HepG2 (cell line): ENCODE data around the gene RNPS1. TPM values are rescaled to one million over a fixed set of nuclear protein-coding genes. Genes with fewer than 3 reads are reported as not detected.
A peak's percentile ranks its signal among the peaks of the same experiment; 100 is the strongest.

ENCODE experiments used
- ARID4A ChIP-seq: sonication (generic); formaldehyde crosslinking; IDR thresholded peaks from 2 replicates; pipeline ENCODE4 v1.5.0; 2020; ENCODE audit warnings: mild to moderate bottlenecking, missing genetic modification reagents, borderline replicate concordance
- CHD4 ChIP-seq: fragments of 200-600 bp; sonication (generic); IDR thresholded peaks from 2 replicates; pipeline ENCODE4 v1.7.0; 2017; ENCODE audit warnings: mild to moderate bottlenecking, low read length, borderline replicate concordance
- FOXA3 ChIP-seq: IDR thresholded peaks from 2 replicates; pipeline ENCODE4 v1.6.1; 2016; ENCODE audit warnings: missing genetic modification reagents, missing compliant biosample characterization
- GMEB2 ChIP-seq: IDR thresholded peaks from 2 replicates; pipeline ENCODE4 v1.6.1; 2016; ENCODE audit warnings: missing biosample characterization, missing genetic modification reagents, low read depth
- ISX ChIP-seq: sonication (generic); formaldehyde crosslinking; conservative IDR thresholded peaks from 2 replicates; pipeline ENCODE4 v1.5.0; 2020; ENCODE audit warnings: missing genetic modification reagents
- KDM5A ChIP-seq: fragments of 200-600 bp; sonication (generic); IDR thresholded peaks from 2 replicates; pipeline ENCODE4 v1.7.0; 2018; ENCODE audit warnings: antibody characterized with exemption, mild to moderate bottlenecking, low read length, borderline replicate concordance
- RBM39 ChIP-seq: fragments of 200-400 bp; formaldehyde crosslinking; IDR thresholded peaks from one replicate; pipeline ENCODE4 v1.6.1; 2018; ENCODE audit warnings: antibody characterized with exemption, mild to moderate bottlenecking, low read depth, low read length; ENCODE audit not compliant: poor library complexity, severe bottlenecking
- SALL1 ChIP-seq: sonication (generic); formaldehyde crosslinking; IDR thresholded peaks from 2 replicates; pipeline ENCODE4 v1.8.0; 2022; ENCODE audit warnings: mild to moderate bottlenecking, missing genetic modification reagents
- SOX6 ChIP-seq, 2 experiments: fragments of 450-650 bp in 1 of 2; sonication (generic) in 1 of 2; formaldehyde crosslinking in 1 of 2; IDR thresholded peaks; 2 replicates each; pipeline versions ENCODE4 v1.4.0 to v1.6.1; 2017 to 2020; ENCODE audit warnings: antibody characterized with exemption in 1 of 2, mild to moderate bottlenecking in 1 of 2, missing genetic modification reagents in 1 of 2
- SP2 ChIP-seq: sonication (generic); formaldehyde crosslinking; IDR thresholded peaks from 2 replicates; pipeline ENCODE4 v1.5.1; 2020; ENCODE audit warnings: mild to moderate bottlenecking, missing genetic modification reagents
- TRIM22 ChIP-seq: fragments of 450-650 bp; IDR thresholded peaks from 2 replicates; pipeline ENCODE4 v1.6.1; 2017
- ZBTB26 ChIP-seq: IDR thresholded peaks from 2 replicates; pipeline ENCODE4 v1.6.1; 2016; ENCODE audit warnings: missing compliant biosample characterization, missing genetic modification reagents, borderline replicate concordance
- ZBTB42 ChIP-seq: sonication (generic); formaldehyde crosslinking; IDR thresholded peaks from 2 replicates; pipeline ENCODE4 v1.5.0; 2020; ENCODE audit warnings: mild to moderate bottlenecking, missing genetic modification reagents
- ZNF207 ChIP-seq: fragments of 450-650 bp; IDR thresholded peaks from 2 replicates; pipeline ENCODE4 v1.6.1; 2016; ENCODE audit warnings: antibody characterized with exemption, borderline replicate concordance
- ZNF33B ChIP-seq: sonication (generic); formaldehyde crosslinking; IDR thresholded peaks from 2 replicates; pipeline ENCODE4 v1.5.1; 2020; ENCODE audit warnings: mild to moderate bottlenecking, missing genetic modification reagents
- ZNF607 ChIP-seq: sonication (generic); formaldehyde crosslinking; IDR thresholded peaks from 2 replicates; pipeline ENCODE4 v1.5.1; 2020; ENCODE audit warnings: missing genetic modification reagents, mild to moderate bottlenecking, borderline replicate concordance
- ZNF800 ChIP-seq: sonication (generic); formaldehyde crosslinking; IDR thresholded peaks from 2 replicates; pipeline ENCODE4 v1.4.0; 2020; ENCODE audit warnings: missing genetic modification reagents
- polyA plus RNA-seq, 8 experiments: library from polyadenylated mRNA; depleted of rRNA in 3 of 8; stranded (reverse) in 7 of 8; unstranded in 1 of 8; fragments of >200 nt; fragmentation: Illumina TruSeq in 4 of 8; extraction: Trizol in 4 of 8; gene quantifications; 2 replicates each; pipeline versions ENCODE4 v1.2.1 to v1.2.3, GENCODE V29; 2011 to 2016; ENCODE audit warnings: low read depth in 4 of 8, missing spikeins in 1 of 8, mixed read lengths in 1 of 8; ENCODE audit not compliant: insufficient read depth in 1 of 8
- total RNA-seq, 5 experiments: library from RNA; depleted of rRNA; stranded (reverse); fragments of >200 nt; fragmentation: Illumina TruSeq; extraction: Trizol; gene quantifications; 2 replicates each; pipeline ENCODE4 v1.2.3, GENCODE V29; 2016; ENCODE audit warnings: low read depth in 1 of 5

The RNPS1 gene
- total and polyA plus RNA-seq, 2 of the 13 experiments (the other 11 are each of a cell fraction or from before 2014, with no cell fraction given) = 126 to 133 TPM

- no peak; the same call in 1 of the 2 replicates for TF ChIP-seq KDM5A
- peak; percentile 56; the same call in 1 of the 2 replicates for TF ChIP-seq ZBTB26 (CRISPR knock-in tag)
- peak; percentile 89 for TF ChIP-seq ARID4A
- TF ChIP-seq GMEB2 (CRISPR knock-in tag) = no peak
- TF ChIP-seq ISX (CRISPR knock-in tag) = no peak
- peak; percentile 87 for TF ChIP-seq RBM39
- TF ChIP-seq SOX6 (IDR thresholded peaks at IDR 0.05) = no peak
- peak; percentile 81 for TF ChIP-seq SOX6 (CRISPR knock-in tag; IDR thresholded peaks at IDR 0.05)
- TF ChIP-seq TRIM22 = no peak
- TF ChIP-seq ZNF800 (CRISPR knock-in tag) = no peak
- TF ChIP-seq SALL1 = peak; percentile 71
- TF ChIP-seq SP2 (CRISPR knock-in tag) = peak; percentile 64
- peak; percentile 90 for TF ChIP-seq ZNF607 (CRISPR knock-in tag)
- TF ChIP-seq FOXA3 (CRISPR knock-in tag) = peak; percentile 71; the same call in 1 of the 2 replicates
- TF ChIP-seq ZBTB42 (CRISPR knock-in tag) = no peak
- no peak for TF ChIP-seq CHD4
- no peak for TF ChIP-seq ZNF207
- no peak; the same call in none of the 2 replicates for TF ChIP-seq ZNF33B (CRISPR knock-in tag)
Observed at GRCh38 chr16:2251296-2252111, 16.4 kb downstream of the RNPS1 start, which contains the start of gene ECI1 (continued).
